GM18502 (cell line): ENCODE results near the gene YIF1B.

Source experiments
- ATAC-seq: cut with Tn5 transposase; IDR thresholded peaks from one replicate; pipeline ENCODE4 v1.9.1; 2021; ENCODE audit warnings: mild to moderate bottlenecking; ENCODE audit not compliant: unreplicated experiment, poor library complexity

The YIF1B gene

DNA sequence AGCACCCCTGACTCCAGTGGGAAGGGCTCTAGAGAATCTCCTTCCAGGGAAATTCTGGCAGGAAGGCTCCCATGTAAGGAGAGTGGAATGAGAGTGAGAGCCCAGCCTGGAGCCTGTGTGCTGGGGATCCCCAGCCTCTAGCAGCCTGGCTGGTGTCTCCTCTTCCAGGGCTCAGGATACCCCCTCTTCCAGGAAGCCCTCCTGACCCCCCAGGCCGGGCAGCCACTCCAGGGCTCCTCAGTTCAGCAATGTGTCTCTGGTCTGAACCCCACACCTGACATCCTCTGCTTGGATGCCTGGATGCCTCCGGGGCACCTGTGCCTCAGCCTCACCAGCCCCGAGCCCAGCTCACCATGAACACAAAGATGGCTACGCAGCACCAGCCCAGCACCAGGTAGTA lies 8.7 kb downstream of the YIF1B start:
- ATAC-seq = no peak

DNA sequence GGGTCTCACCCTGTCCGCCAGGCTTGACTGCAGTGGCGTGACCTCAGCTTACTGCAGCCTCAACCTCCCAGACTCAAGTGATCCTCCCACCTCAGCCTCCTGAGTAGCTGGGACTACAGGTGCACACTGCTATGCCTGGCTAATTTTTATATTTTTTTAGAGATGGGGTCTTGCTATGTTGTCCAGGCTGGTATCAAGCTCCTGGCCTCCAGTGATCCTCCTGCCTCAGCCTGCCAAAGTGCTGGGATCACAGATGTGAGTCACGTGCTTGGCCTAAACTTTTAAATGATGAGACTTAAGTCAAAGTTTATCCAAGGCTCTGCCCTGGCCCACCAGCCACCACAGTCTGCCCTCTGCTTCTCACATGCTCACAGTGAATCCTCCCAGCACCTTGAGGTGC lies 9.5 kb downstream of the YIF1B start:
- no peak for ATAC-seq

DNA sequence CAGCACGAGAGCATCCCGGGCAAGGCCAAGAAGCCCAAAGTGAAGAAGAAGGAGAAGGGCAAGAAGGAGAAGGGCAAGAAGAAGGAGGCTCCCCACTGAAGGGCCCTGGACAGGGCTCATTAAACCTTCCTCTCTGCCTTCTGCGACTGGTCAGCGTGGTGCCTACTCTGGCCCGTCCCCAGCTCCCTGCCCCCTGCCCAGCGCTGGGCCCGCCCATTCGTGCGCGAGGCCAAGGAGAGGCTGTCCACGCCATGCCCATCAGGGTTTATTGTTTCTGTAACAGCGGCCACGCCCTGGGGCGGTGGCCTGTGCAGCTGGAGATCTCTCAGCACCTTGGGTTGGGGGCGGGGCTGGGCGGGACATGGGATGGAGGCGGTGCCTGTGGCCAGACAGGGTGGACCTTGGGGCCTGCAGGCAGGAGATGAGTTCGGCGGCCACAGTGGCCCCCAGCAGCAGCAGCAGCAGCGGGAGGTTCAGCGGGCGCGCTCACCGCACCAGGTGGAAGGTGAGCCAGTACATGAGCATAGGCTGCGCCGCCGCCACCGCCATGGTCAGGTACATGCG lies 10.8 kb downstream of the YIF1B start:
- ATAC-seq = no peak

DNA sequence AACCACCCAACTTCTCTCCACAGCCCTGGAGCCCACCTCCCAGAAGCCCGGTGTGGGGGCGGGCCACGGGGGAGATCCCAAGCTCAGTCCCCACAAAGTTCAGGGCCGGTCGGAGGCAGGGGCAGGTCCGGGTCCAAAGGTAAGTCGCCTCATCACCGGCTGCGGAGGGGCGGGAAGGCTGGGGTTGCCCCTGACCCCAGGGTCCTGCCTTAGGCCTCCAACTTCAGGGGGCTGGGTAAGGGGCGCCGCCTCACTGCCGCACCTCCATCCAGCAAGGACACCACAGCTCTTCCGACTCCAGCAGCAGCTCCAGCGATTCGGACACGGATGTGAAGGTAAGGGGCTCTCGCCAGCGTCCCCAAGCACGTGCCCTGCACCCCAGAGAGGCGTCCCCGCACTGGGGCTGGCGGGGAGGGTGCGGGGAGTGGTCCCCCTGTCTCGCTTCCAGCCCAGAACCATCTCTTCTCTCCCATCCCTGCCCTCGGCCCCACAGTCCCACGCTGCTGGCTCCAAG lies 11.3 kb downstream of the YIF1B start:
- ATAC-seq = no peak

GRCh38 chr19:38303517-38304351 lies 12.0 kb downstream of the YIF1B start, which contains the start of gene C19orf33:
TSS of gene C19orf33 (plus strand) at chr19:38304251. CDS start at chr19:38304262, 11 bp downstream.
- no peak for ATAC-seq

DNA sequence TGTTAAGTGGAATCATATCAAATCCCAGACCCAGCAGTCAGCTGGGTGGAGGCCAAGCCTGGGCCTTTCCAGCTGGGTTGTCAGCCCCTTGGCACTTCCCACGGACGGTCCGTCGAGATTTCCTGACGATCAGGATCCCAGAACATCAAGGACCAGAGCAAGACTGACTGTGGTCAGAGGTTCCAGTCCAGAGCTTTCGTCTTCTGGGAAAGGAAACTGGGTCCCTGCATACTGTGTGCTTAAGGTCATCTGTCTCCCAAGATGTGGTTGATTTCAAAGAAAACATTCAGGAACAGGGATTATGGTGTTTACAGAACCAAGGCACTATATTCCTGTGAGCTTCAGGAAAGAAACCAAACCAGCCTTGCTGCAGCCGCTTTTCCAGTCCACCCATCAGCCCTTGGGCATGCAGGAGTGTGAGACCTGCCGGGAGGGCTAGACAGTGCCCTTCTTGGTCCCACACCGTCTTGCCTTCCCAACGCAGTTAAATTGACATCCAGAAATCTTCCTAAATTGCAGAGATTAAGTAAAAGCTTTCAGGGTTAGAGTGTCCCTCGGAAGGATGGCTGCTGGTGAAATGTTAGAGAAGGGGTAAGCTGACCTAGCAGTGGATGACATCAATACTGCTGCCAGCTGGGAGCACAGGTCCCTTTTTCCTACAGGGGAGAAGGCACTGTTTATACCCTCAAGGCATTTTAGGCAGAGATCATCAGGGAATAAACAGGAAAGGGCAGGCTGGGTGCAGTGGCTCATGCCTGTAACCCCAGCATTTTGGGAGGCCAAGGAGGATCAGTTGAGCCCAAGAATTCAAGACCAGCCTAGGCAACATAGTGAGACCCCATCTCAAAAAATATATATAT lies 16.7 kb downstream of the YIF1B start:
- ATAC-seq = no peak

DNA sequence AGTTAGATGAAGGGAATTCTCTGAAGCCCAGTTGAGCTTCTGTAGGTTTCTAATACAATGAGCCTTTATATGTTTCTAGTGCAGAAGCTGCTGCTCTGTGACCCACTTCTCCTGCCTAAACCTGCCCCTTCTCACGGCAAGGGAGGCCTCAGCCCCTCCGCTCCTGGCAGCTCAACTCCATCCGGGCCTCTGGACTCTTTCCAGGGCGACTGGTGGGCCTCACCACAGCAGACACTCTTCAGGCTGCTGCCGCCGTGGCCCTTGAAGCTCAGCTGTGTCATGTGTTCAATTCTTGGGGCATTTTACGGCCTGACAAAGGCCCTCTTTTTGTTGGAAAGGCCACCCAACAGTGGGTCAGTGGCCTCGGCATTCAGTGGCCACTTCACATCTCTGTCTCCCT lies 21.7 kb downstream of the YIF1B start:
- ATAC-seq = no peak

- ATAC-seq = no peak
Measured at GRCh38 chr19:38293281-38293680, 22.5 kb downstream of the YIF1B start.

- no peak for ATAC-seq
Measured at GRCh38 chr19:38291855-38292254, 23.9 kb downstream of the YIF1B start.

- no peak for ATAC-seq
Measured at GRCh38 chr19:38290631-38291147, 25.1 kb downstream of the YIF1B start.

DNA sequence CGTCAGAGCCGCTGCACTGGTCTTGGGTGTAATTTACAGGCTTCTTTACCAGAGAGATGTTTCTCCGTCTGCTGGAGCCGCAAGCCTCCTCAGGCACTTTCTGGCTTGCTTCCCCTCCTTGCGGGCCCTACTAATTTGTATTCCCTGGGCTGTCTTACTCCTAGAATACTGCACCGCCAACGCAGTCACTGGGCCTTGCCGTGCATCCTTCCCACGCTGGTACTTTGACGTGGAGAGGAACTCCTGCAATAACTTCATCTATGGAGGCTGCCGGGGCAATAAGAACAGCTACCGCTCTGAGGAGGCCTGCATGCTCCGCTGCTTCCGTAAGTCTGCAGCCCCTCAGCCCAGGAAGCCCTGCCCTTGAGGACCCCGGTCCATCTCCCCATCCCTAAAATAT lies 25.8 kb downstream of the YIF1B start:
- ATAC-seq = no peak

DNA sequence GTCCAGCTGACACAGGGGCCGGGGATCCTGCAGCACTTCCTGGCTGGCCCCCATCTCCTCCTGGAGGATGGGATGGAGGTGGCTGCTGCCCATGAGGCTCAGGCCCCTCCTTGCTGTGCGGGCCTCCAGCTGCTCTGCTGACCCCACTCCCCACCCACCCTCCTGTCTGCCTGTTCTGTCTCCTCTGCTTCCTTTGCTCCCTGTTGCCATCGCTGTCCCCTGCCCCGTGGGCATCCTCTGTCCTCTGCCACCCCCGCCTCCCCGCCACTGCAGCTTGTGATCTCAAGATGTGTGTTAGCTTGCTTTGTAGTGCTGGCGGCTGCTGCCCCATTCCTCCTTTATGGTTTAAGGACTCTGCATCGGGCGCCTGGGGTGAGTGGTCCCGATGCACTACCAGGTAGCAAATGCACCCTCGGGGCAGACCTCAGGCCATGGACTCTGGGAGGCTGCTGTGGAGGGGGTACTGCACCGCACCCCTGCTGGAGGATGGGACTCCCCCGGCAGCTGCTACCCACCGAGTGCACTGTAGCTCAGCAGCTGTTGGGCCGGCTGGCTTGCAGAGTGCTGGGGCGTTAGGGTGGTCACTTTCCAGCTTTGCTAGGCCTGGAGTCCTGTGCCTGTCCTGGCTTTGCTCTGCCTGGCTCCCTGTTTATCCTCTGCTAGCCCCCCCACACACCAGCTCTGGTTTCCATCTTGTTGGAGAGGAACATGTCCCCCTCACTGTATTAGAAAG lies 27.5 kb downstream of the YIF1B start:
- ATAC-seq = no peak

DNA sequence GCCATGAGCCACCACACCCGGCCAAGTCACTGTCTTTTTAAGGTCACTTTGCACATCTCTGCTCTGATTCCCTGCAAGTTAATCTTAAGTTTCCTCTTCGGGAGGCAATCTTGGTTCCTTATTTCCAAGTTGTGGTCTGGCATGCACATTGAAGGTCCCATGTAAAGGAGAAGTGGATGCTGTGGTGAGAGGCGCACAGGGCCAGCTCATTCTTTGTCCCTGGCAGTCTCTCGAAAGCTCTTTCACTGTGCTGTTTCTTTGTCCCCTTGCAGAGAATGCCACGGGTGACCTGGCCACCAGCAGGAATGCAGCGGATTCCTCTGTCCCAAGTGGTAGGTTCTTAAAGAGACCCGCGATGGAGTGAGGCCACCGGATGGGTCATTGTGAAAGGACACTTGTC lies 28.1 kb downstream of the YIF1B start:
- no peak for ATAC-seq

DNA sequence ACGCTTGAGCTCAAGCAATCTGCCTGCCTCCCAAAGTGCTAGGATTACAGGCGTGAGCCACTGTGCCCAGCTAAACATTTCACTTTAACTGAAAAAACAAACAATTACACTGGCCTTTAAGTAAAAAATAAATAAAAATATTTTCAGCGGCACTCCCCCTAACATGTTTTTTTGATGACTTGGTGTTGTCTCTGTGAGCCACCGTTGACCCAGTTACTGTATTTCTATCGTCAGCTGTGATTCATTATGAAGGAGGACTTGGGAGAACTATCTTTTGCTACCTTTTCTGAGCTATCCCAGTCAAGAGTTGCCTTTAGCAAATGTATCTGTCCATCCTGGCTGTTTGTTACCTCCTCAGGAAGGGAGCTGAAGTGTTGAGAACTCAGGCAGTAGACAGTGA lies 30.2 kb downstream of the YIF1B start:
- ATAC-seq = no peak

DNA sequence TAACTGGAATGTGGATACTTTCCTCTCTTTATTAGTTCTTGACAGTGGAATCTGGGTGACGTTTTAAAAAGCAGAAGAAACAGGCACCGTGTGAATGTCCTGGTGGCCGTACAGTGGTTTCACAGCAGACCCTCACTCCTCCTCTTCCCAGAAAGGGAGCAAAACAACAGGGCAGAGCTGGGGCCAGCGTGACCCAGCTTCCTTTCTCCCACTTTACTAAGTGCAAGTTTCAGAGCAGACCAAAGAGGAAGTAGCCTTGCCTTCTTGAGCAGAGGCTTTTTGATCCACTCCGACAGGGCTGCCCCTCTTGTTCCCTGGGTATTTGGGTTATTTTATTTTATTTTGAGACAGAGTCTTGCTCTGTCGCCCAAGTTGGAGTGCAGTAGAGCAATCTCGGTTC lies 31.3 kb downstream of the YIF1B start:
- ATAC-seq = no peak

GRCh38 chr19:38283271-38283670 lies 32.5 kb downstream of the YIF1B start:
- no peak for ATAC-seq

- ATAC-seq = no peak
Measured at GRCh38 chr19:38281811-38282566, 33.8 kb downstream of the YIF1B start.

DNA sequence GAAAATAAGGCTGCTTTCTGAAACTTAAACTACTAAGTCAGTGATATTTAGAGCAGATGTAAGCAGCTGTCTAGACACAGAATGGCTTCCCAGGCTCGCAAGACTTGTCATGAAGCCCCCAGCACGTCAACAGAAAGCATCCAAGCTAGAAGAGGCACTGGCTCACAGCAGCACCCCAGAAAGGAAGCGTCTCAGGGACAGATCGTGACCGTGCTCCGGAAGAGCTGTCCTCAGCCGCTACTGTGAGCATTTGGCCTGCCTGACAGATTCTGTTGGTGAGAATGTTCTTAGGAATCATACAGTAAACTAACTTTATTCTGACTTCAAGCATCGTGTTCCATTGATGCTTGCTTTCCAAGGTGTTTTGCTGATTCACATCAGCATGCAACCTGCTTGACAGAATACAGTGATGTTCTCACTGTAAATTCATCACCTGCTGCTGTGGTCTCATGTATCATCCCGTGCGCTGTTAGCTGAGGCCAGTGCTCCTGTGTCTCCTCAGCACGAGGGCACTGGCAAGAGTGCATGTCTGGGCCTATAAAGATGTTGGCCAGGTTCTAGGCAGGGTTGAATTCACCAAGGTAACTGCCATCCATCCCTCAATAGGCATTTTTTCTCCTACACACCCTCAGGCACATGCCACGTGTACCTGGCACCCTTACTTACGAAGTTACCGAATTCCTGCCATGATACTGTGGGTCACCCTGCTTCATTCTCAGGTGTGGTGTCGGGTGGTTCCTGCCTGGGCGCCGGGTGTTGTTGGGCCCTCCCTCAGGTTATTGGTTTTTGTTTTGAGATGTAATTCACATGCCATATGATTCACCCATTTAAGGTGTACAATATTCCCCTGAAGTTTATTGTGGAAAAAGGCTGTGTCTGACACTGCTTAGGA lies 35.5 kb downstream of the YIF1B start:
- ATAC-seq = no peak
